Keratinocyte (primary cell): Measurements from ENCODE around the gene HOMEZ. TPM values are rescaled to one million over a fixed set of nuclear protein-coding genes. Genes with fewer than 3 reads are reported as not detected.

Source experiments
- DNase-seq: peaks from one replicate; pipeline ENCODE4 v3.0.0-alpha.2; 2011; ENCODE audit warnings: low read depth, missing footprints, low spot score
- FAIRE-seq: peaks from 2 replicates; lab custom pipeline; 2011; peaks lifted over from hg19 to GRCh38; lab: Jason Lieb, UNC
- H2AFZ ChIP-seq: 2 replicates; pipeline ENCODE4 v1.6.0; 2012; ENCODE audit warnings: low read length, control low read depth, inconsistent platforms; ENCODE audit not compliant: control insufficient read depth
- H3K27ac ChIP-seq: 2 replicates; pipeline ENCODE4 v1.5.1; 2011; ENCODE audit warnings: low read length; ENCODE audit not compliant: control insufficient read depth, insufficient read depth
- H3K27me3 ChIP-seq: 3 replicates; pipeline ENCODE4 v1.6.0; 2011; ENCODE audit warnings: low read length; ENCODE audit not compliant: control insufficient read depth, insufficient read depth; ENCODE audit errors: extremely low read depth
- H3K36me3 ChIP-seq, 2 experiments: 2 replicates in 1 of 2; 3 replicates in 1 of 2; pipeline ENCODE4 v1.5.1; 2011; ENCODE audit warnings: low read length in 2 of 2, mild to moderate bottlenecking in 1 of 2; ENCODE audit not compliant: control insufficient read depth in 2 of 2, insufficient read depth in 2 of 2; ENCODE audit errors: extremely low read depth in 1 of 2
- H3K4me1 ChIP-seq: 3 replicates; pipeline ENCODE4 v1.5.1; 2011; ENCODE audit warnings: low read length; ENCODE audit not compliant: control insufficient read depth, insufficient read depth; ENCODE audit errors: extremely low read depth
- H3K4me2 ChIP-seq: 3 replicates; pipeline ENCODE4 v1.6.0; 2011; ENCODE audit warnings: low read depth, low read length; ENCODE audit not compliant: control insufficient read depth, insufficient read depth; ENCODE audit errors: extremely low read depth
- H3K4me3 ChIP-seq, 3 experiments: fragments of 200-600 bp in 1 of 3; sonication (generic) in 1 of 3; 2 replicates in 2 of 3; 3 replicates in 1 of 3; pipeline ENCODE4 v1.5.1; 2011 to 2016; ENCODE audit warnings: low read length in 3 of 3, mild to moderate bottlenecking in 3 of 3, control low read depth in 2 of 3, inconsistent platforms in 1 of 3, low read depth in 1 of 3, mixed read lengths in 1 of 3, mixed run types in 1 of 3, moderate library complexity in 1 of 3; ENCODE audit not compliant: control insufficient read depth in 2 of 3, insufficient read depth in 2 of 3; ENCODE audit errors: extremely low read depth in 1 of 3
- H3K79me2 ChIP-seq: 2 replicates; pipeline ENCODE4 v1.6.0; 2012; ENCODE audit warnings: low read length; ENCODE audit not compliant: control insufficient read depth, insufficient read depth
- H3K9ac ChIP-seq: 3 replicates; pipeline ENCODE4 v1.6.0; 2011; ENCODE audit warnings: low read length; ENCODE audit not compliant: control insufficient read depth, insufficient read depth; ENCODE audit errors: extremely low read depth
- H3K9me1 ChIP-seq: 3 replicates; pipeline ENCODE4 v1.6.0; 2011; ENCODE audit warnings: low read length; ENCODE audit not compliant: control insufficient read depth, insufficient read depth; ENCODE audit errors: extremely low read depth
- H3K9me3 ChIP-seq: 2 replicates; pipeline ENCODE4 v1.5.1; 2012; ENCODE audit warnings: low read depth, low read length; ENCODE audit not compliant: control insufficient read depth
- H4K20me1 ChIP-seq: 3 replicates; pipeline ENCODE4 v1.6.0; 2011; ENCODE audit warnings: low read length; ENCODE audit not compliant: control insufficient read depth, insufficient read depth; ENCODE audit errors: extremely low read depth
- EZH2 ChIP-seq: IDR thresholded peaks from one replicate; pipeline ENCODE4 v1.6.1; 2012; ENCODE audit warnings: inconsistent platforms, mild to moderate bottlenecking, low read length, moderate library complexity
- dilution Hi-C: fragments of 300-500 bp; cut with MboI; formaldehyde crosslinking; loops from one replicate; pipeline ENCODE4 v1.7.0; 2020; ENCODE audit warnings: low sequenced_read_pairs; ENCODE audit not compliant: extremely low pct_ligation_motif_present
- polyA plus RNA-seq, 5 experiments: library from polyadenylated mRNA; depleted of rRNA in 3 of 5; stranded (reverse) in 3 of 5; stranded (forward) in 1 of 5; unstranded in 1 of 5; fragments of >200 nt; gene quantifications; 1 replicate in 1 of 5; 2 replicates in 3 of 5; 3 replicates in 1 of 5; pipeline versions ENCODE4 v1.2.1 to v1.2.3, GENCODE V29; 2011 to 2012; ENCODE audit warnings: missing spikeins in 2 of 5, low read depth in 1 of 5, low replicate concordance in 1 of 5
- TF ChIP-seq, protein P1 (sequence below), 3 experiments: IDR thresholded peaks in 1 of 3; conservative IDR thresholded peaks in 1 of 3; optimal IDR thresholded peaks in 1 of 3; 2 replicates in 2 of 3; 3 replicates in 1 of 3; pipeline versions ENCODE3 to v1.5.1; 2011; ENCODE audit warnings: low read length in 3 of 3, mild to moderate bottlenecking in 3 of 3, moderate library complexity in 2 of 3, control low read depth in 1 of 3, inconsistent platforms in 1 of 3; ENCODE audit not compliant: insufficient read depth in 2 of 3; ENCODE audit errors: extremely low read depth in 1 of 3

The HOMEZ gene
- polyA plus RNA-seq, 1 donor (not counting 4 experiments of a cell fraction or from before 2014, with no cell fraction given) = 31.9 TPM

DNA sequence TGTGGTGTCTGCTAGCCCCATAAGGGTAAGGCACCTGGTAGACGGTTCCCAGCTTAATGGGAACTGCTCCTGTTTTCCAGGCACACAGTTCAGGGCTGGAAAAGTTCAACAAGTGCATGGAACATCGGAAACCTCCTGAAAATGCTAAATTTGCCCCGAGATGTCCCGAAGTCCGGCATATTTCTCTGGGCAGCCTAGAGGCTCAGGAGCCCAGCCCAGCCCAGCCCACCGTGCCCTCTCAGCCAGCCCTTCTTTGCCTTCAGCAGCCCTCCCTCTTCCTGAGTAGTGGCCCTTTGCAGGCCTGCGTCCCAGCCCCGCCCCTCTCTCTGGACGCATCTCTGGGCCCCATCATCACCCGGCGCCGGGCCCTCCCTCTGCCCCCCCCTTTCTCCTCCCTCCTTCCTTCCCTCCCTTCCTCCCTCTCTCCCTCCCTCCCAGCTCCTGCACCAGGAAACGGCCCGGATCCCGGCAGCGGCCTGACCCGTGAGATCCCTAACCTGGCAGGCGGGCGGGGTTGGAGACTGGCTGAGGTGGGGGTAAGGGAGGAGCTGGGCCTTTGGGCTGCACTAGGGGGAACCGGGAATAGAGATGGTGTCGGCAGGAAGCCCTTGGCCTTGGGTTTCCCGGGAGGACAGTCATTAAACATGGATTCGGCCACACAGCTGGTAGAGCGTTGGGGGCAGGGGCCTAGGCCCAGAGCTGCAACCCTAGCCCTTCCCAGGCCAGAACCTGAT, 20.6 kb upstream of the HOMEZ start, which contains the start of gene BCL2L2:
BCL2L2 (plus strand) TSS at position 422 of the 734 bp plus-strand sequence. CDS start 935 bp downstream, outside the sequence.
- Histone ChIP-seq H3K9me3 (no peaks in the 10 kb centered on the region), H3K27me3 (no peaks in the 10 kb centered on the region), H2AFZ (peak within 1 kb of the TSS; percentile 95), H3K27ac (peak within 1 kb of the TSS; percentile 92), H3K9ac (peak within 1 kb of the TSS; percentile 98), H4K20me1 (peaks cover 5% of the 10 kb centered on the region), H3K4me1 (peaks cover 38% of the 10 kb centered on the region), H3K9me1 (peaks cover 4% of the 10 kb centered on the region), H3K36me3 (peaks cover 22 to 30% of the 10 kb centered on the region in 2 experiments), H3K4me3 (peak within 1 kb of the TSS; percentile 81 to 92 (median 90)), H3K4me2 (peak within 1 kb of the TSS; percentile 86), H3K79me2 (peaks cover 48% of the 10 kb centered on the region)
- DNase-seq (no peak), FAIRE-seq (no peak)
- dilution Hi-C loops = no loop called here
- TF ChIP-seq EZH2 = no peak

DNA sequence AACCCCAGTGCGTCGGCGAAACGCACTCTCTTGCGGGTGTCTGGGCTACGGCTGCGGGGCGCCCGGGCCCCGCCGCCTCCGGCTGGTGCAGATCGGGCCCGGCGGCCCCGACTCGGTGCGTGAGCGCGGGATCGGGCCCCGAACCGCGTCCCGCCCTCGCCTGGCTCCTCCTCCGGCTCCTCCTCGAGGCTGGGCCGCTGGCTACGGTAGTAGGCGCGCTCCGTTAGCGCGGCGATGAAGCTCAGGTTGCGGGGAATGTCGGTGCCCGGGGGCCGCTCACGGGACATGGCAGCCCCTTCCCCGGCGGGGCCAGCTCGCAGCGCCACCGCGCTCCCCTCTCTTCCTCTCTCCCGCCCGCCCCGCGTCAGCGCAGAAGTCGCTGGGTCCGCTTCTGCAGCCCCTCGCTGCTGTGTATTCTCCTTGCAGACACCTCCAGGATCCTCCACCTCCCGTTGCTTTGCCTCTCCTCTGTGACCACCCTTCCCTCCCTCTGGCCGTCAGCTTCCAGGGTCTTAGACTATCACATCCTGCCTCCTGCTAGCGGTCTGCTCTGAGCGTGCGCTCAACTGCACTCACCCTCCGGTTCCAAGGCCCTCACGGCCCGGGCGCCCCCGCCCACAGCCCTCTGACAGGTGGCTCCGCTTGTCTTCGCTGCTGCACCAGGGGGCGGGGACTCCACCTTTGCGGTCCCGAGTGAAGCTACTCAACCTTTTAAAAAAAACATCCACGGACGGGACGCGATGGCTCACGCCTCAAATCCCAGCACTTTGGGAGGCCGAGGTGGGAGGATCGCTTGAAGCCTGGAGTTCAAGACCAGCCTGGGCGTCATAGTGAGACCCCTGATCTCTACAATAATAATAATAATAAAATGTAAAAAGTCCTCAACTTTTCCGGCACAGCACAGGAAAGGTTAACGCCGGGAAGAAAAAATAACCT, 16.6 kb upstream of the HOMEZ start, which contains the start of gene PPP1R3E:
PPP1R3E (minus strand) TSS at position 570 of the 936 bp plus-strand sequence; CDS start at position 287, 283 bp downstream.
- H3K27me3 ChIP-seq = no peaks in the 10 kb centered on the region
- peak within 1 kb of the TSS; percentile 81 for H3K27ac ChIP-seq
- H3K79me2 ChIP-seq = peaks cover 9% of the 10 kb centered on the region
- H3K36me3 ChIP-seq = peaks cover 0 to 4% of the 10 kb centered on the region in 2 experiments
- no peak for FAIRE-seq
- no peaks in the 10 kb centered on the region for H3K9me3 ChIP-seq
- H2AFZ ChIP-seq = peak within 1 kb of the TSS; percentile 95
- H3K9me1 ChIP-seq = no peaks in the 10 kb centered on the region
- H4K20me1 ChIP-seq = no peaks in the 10 kb centered on the region
- H3K4me2 ChIP-seq = peak within 1 kb of the TSS; percentile 93
- no peak for DNase-seq
- peak within 1 kb of the TSS; percentile 83 for H3K9ac ChIP-seq
- H3K4me3 ChIP-seq = peak within 1 kb of the TSS; percentile 49 to 80 (median 77)
- dilution Hi-C loops = no loop called here
- peaks cover 42% of the 10 kb centered on the region for H3K4me1 ChIP-seq
- TF ChIP-seq, protein P1, sequence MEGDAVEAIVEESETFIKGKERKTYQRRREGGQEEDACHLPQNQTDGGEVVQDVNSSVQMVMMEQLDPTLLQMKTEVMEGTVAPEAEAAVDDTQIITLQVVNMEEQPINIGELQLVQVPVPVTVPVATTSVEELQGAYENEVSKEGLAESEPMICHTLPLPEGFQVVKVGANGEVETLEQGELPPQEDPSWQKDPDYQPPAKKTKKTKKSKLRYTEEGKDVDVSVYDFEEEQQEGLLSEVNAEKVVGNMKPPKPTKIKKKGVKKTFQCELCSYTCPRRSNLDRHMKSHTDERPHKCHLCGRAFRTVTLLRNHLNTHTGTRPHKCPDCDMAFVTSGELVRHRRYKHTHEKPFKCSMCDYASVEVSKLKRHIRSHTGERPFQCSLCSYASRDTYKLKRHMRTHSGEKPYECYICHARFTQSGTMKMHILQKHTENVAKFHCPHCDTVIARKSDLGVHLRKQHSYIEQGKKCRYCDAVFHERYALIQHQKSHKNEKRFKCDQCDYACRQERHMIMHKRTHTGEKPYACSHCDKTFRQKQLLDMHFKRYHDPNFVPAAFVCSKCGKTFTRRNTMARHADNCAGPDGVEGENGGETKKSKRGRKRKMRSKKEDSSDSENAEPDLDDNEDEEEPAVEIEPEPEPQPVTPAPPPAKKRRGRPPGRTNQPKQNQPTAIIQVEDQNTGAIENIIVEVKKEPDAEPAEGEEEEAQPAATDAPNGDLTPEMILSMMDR (optimal IDR thresholded peaks at IDR 0.05 in 1 of 3, IDR thresholded peaks at IDR 0.05 in 1 of 3, conservative IDR thresholded peaks at IDR 0.05 in 1 of 3; ENCODE audit: extremely low read depth in 1 of 3, insufficient read depth in 2 of 3, low read length in 3 of 3) = no peak
- no peak for TF ChIP-seq EZH2
